ENCODE data around the gene DISP1.

The DISP1 gene

DNA sequence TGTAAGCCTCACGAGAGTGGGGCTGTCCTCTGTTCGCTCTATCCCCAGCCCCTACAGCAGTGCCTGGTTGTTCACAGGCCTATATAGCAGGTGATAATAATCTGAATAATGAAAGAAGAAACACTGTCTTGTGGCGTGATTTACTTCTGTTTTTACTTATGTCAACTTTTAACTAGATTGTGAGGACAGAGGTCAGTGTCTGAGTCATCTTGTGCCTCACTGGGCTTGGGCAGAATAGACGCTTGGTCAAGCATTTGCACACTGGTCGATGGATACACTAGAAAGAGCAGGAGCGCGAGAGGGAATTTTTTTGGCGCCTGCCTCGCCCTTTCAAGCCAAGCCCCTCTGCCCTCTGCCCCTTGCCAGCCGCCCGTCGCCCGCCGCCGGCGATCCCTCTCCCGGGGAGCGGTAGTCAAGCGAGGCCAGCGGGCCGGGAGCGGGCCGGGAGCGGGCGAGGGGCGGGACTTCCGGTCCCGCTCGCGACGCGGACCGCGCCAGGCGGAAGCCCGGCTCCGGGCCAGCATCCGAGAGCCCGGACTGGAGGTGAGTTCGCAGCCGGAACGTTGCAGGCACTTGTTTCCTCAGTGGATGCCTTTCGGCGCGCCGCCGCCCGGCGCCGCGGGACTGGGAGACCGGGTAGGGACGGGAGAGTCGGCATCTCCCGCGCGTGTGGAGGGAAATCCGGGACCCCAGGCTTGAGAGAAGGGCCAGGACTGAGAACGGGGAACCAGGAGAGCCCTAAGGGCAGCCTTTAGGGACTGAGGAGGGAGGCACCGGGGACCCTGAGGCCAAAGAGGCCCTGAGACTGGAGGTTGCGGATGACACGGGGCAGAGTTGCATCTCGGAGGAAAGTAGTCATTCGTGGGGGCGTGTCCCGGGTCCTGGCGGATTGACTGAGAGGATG is at the start of gene DISP1:
Gene DISP1 (plus strand): TSS at position 504 of the 904 bp plus-strand sequence. CDS start 127,785 bp downstream, outside the sequence.
- peak; percentile 75 for DNase-seq

- DNase-seq: no peak
Measured at GRCh38 chr1:222767152-222767571, 47.7 kb upstream of the DISP1 start.

- no peak for DNase-seq
Measured at GRCh38 chr1:222768592-222768991, 46.2 kb upstream of the DISP1 start.

DNA sequence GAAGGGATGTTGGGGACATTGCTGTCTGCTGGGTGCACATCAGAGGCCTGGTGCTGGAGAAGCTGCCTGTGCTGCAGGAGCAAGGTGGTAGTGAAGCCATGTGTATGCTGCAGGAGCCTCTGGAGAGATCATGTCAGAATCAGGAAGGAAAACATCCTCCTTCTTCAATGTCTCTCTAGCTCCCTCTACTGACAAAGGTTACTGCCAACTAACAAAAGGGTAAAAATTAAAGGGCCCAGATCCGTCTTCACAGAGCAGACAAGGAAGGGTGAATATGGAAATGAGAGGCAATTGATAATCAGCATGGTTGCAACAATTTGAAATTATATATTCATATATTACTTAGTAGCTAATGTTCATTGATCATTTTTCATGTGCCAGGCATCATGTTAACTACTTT is 45.7 kb upstream of the DISP1 start:
- no peak for DNase-seq

DNA sequence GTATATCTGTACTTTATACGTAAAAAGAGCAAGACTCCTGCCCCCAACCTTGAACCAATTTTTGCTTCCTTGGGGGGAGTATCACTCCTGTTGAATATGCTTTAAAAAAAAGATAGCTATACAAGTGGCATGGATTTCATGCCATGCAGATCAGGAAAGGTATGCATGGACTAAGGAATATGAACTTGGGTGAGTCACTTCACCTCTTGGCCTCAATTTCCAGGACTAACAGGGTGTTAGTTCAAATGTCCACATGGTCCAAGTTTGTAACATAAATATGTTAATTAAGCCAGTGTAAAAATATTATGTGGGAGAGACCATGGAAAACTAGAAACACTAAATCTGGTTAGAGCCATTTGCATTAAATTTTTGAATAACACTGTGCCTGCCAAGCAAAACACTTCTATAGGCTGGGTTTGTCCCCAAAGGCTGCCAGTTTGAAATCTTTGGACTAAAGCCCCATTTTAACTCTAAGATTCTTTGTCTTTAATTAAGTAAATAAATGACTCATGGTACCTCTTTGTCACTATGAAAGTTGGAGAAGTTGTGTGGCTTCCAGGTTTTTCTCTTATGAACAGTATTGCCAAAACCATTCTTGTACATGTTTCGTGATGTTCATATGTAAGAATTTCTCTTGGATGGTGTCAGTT is 44.7 kb upstream of the DISP1 start:
- DNase-seq: no peak

DNA sequence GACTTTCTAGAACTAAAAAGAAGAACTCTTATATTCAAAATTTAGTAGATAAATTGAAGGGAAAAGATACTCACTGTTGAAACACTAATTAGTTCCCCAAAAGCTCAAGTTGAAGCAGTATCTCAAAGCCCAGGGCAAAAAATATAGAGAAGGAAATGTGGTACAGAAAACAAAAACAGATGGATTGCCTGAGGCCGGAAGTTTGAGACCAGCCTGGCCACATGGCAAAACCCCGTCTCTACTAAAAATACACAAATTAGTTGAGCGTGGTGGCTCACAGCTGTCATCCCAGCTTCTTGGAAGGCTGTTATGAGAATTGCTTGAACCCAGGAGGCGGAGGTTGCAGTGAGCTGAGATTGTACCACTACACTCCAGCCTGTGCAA is 41.9 kb upstream of the DISP1 start:
- DNase-seq: peak; percentile 4

DNA sequence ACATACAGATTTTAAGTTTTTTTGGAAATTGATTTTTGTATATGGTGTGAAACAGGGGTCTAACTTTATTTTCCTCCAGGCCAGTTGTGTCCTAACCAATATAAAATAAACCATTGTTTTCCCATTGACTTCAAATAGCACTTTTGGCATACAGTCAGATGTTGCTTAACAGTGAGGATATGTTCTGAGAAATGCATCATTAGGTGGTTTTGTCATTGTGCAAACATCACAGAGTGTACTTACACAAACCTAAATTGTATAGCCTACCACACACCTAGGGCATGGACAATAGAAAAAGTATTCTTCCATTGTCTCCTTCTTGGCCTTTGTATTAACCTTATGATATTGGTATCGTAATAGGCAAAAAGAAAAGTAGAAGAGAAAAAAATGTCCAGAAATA is 37.4 kb upstream of the DISP1 start:
- no peak for DNase-seq

DNA sequence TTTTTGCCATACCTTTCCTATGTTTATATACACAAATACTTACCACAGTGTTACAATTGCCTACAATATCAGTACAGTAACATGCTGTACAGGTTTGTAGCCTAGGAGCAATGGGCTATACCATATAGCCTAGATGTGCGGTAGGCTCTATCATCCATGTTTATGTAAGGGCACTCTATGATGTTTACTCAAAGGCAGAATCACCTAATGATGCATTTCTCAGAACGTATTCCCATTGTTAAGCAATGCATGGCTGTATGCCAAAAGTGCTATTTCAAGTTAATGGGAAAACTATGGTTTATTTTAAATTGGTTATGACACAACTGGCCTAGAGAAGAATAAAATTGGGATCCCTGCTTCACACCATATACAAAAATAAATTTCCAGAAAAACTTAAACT is 36.9 kb upstream of the DISP1 start:
- DNase-seq: no peak

DNA sequence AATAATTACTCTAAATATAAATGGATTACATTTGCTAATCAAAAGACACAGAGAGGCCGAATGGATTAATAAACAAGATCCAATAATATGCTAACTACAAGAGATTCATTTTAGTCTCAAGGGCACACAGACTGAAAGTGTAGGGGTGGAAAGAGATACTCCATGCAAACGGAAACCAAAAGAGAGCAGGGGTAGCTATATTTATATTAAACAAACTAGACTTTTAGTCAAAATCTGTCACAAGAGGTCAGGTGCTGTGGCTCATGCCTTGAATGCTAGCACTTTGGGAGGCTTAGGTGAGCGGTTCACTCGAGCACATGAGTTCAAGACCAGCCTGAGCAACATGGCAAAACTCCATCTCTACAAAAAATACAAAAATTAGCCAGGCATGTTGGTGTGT is 33.6 kb upstream of the DISP1 start:
- DNase-seq: no peak

GRCh38 chr1:222783051-222783450 is 31.8 kb upstream of the DISP1 start:
- no peak for DNase-seq

GRCh38 chr1:222784371-222784770 is 30.5 kb upstream of the DISP1 start:
- DNase-seq: no peak

- DNase-seq: no peak
Measured at GRCh38 chr1:222784916-222785315, 29.9 kb upstream of the DISP1 start.

- DNase-seq: no peak
Measured at GRCh38 chr1:222785529-222785928, 29.3 kb upstream of the DISP1 start.

GRCh38 chr1:222786121-222786520 is 28.7 kb upstream of the DISP1 start:
- no peak for DNase-seq

DNA sequence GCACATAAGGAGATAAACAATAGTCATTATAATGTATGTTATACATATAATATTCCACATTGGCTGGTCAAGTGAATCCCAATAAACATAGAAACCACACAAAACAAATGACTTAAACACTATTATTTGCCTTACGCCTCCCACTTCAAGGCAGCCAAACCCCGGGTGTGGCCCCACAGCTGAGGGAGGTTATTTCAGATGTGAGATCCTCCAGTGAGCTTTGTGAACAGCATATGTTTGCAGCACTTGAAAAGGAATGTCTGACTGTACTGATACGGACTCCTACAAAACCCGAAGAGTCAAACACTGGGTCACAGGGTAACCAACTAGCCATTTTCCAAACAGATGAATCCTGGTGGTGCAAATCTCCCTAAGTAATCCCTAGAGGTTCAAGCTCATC is 27.1 kb upstream of the DISP1 start:
- DNase-seq: no peak

DNA sequence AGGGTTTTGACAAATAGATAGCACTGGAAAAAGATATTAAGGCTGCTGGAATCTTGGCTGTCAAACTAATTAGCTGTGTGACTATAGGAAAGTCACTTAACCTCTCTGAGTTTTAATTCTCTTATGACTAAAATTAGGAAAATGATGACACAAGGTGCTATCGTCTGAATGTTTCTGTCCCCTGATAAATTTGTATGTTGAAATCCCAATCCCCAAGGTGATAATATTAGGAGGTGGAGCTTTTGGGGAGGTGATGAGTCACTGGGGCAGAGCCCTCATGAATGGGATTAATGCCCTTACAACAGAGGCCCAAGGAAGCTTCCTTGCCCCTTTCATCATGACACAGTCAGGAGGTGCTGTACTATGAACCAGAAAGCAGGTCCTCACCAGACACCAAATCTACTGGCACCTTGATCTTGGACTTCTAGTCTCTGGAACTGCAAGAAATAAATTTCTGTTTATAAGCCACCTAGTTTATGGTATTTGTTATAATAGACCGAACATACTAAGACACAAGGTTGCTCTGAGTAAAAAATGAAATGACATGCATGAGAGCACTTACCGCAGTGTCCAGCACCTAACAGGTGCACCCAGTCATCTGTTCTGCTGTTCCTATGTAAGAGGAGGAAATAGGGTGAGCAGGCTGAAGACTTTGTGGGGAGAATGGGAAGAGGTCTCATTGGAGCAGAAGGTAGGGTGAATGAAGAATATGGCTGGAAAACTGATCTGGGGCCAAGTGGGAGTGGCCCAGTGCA is 26.3 kb upstream of the DISP1 start:
- no peak for DNase-seq

- no peak for DNase-seq
Measured at GRCh38 chr1:222790115-222790514, 24.7 kb upstream of the DISP1 start.

DNA sequence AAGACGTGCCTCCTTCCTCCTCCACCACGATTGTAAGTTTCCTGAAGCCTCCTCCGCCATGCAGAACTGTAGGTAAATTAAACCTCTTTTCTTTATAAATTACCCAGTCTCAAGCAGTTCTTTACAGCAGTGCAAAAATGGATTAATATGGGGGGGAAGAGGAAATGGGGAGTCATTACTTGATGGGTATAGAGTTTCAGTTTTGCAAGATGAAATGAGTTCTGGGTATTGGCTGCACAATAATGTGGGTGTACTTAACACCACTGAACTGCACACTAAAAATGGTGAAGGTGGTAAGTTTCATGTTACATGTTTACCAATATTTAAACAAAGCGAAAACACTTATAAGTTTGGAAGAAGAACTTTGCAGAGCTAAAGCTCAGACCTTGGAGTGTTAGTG is 24.3 kb upstream of the DISP1 start:
- no peak for DNase-seq

- DNase-seq: no peak
Measured at GRCh38 chr1:222791006-222791710, 23.7 kb upstream of the DISP1 start.

GRCh38 chr1:222792744-222793143 is 22.1 kb upstream of the DISP1 start:
- peak; percentile 30 for DNase-seq

DNA sequence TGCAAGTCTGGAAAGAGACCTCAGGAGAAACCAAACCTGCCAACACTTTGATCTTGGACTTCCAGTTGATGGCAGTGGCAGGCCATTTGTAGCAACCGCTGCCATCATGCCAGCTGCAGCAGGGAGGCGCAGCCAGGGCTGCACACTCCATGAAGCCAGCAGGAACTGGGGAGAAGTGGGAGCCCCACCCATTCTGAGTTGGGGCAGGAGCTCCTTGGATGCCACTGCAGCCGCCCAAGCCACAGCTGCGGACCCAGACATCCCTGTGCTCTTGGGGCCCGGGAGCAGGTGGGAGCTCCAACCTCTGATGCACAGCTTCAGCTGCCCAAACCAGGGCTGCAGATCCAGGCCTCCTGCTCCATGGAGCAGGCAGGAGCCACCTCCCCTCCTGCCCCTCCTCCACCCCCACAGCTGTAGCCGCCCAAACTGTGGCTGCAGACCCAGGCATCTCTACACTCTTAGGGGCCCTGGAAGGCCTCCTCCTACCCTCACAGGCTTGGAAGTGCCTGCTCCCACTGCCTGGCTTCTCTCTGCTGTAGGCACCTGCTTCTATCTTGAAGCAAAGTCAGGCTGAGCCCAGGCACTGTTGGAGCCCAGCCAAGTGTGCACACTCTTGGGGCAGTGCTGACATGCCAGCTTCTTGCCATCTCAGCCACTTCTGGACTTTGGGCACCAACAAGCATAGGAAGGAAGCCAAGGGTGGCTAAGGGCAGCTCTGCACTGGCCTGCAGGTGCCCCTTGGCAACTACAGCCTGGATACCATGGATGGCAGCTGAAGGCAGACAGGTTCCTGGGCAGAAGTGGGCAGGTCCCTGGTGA is 20.0 kb upstream of the DISP1 start:
- DNase-seq: no peak

GRCh38 chr1:222798116-222798515 is 16.7 kb upstream of the DISP1 start:
- no peak for DNase-seq
